NB4 (cell line): ENCODE measurements around the gene PUSL1.

Experiments
- MAX ChIP-seq: IDR thresholded peaks from 2 replicates; pipeline ENCODE4 v1.6.1; 2011; ENCODE audit warnings: low read depth, low read length
- MYC ChIP-seq: IDR thresholded peaks from 2 replicates; pipeline ENCODE4 v1.6.1; 2011; ENCODE audit warnings: low read depth, low read length
- POLR2A ChIP-seq: IDR thresholded peaks from 2 replicates; pipeline ENCODE4 v1.6.1; 2011; ENCODE audit warnings: mild to moderate bottlenecking; ENCODE audit not compliant: insufficient read length; ENCODE audit errors: extremely low read depth
- TF ChIP-seq, protein P1 (sequence below): IDR thresholded peaks from one replicate; pipeline ENCODE4 v1.5.1; 2012; ENCODE audit warnings: low read depth, low read length

GRCh38 chr1:1319646-1319941 is 11.2 kb downstream of the PUSL1 start:
- TF ChIP-seq POLR2A, result no peak
- TF ChIP-seq, protein P1, sequence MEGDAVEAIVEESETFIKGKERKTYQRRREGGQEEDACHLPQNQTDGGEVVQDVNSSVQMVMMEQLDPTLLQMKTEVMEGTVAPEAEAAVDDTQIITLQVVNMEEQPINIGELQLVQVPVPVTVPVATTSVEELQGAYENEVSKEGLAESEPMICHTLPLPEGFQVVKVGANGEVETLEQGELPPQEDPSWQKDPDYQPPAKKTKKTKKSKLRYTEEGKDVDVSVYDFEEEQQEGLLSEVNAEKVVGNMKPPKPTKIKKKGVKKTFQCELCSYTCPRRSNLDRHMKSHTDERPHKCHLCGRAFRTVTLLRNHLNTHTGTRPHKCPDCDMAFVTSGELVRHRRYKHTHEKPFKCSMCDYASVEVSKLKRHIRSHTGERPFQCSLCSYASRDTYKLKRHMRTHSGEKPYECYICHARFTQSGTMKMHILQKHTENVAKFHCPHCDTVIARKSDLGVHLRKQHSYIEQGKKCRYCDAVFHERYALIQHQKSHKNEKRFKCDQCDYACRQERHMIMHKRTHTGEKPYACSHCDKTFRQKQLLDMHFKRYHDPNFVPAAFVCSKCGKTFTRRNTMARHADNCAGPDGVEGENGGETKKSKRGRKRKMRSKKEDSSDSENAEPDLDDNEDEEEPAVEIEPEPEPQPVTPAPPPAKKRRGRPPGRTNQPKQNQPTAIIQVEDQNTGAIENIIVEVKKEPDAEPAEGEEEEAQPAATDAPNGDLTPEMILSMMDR, result no peak
- TF ChIP-seq MAX, result no peak
- no peak for TF ChIP-seq MYC
